GM21825 (cell line): ENCODE data around the gene IQCK.
"Not testable (repeated sequence)": the region's sequence is repeated elsewhere in the genome, so short reads cannot be mapped to it uniquely, and the experiment has no call there.

ENCODE experiments used
- ATAC-seq: cut with Tn5 transposase; IDR thresholded peaks from one replicate; pipeline ENCODE4 v1.9.1; 2021; ENCODE audit warnings: mild to moderate bottlenecking, moderate library complexity; ENCODE audit not compliant: unreplicated experiment

IQCK gene

GRCh38 chr16:19715566-19715965 is 2.5 kb upstream of the IQCK start:
- no peak for ATAC-seq

- ATAC-seq = no peak
Observed at GRCh38 chr16:19716183-19716582, 1.9 kb upstream of the IQCK start.

DNA sequence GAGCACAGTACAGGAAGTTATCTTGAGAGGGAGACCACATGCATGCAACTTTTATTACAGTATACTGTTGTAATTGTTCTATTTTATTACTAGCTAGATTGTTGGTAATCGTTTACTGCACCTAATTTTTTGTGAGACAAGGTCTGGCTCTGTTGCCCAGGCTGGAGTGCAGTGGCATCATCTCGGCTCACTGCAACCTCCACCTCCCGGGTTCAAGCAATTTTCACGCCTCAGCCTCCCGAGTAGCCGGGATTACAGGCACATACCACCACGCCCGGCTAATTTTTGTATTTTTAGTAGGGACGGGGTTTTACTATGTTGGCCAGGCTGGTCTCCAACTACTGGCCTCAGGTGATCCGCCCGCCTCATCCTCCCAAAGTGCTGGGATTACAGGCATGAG is 1.3 kb upstream of the IQCK start:
- ATAC-seq = not testable (repeated sequence)

GRCh38 chr16:19717314-19717713 is 757 bp upstream of the IQCK start:
- ATAC-seq = no peak

DNA sequence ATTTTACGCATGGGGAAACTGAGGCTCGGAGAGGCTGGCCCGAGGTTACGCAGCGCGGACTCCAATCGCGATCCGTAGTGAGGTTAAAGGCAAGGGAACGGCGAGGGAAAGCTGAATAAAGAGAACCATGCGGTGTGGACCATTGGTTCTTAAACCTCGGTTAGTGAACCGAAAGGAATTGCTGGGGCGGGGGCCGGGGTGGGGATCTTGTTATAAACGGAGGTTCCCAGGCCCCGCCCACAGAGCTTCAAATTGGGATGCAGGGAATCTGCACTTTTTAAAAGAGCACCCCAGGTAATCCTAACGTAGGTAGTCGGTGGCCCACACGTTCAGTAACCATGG is 524 bp downstream of the IQCK start:
- no peak for ATAC-seq

GRCh38 chr16:19722269-19722952 is 4.3 kb downstream of the IQCK start:
- no peak for ATAC-seq

GRCh38 chr16:19722981-19723380 is 4.9 kb downstream of the IQCK start:
- ATAC-seq = no peak

DNA sequence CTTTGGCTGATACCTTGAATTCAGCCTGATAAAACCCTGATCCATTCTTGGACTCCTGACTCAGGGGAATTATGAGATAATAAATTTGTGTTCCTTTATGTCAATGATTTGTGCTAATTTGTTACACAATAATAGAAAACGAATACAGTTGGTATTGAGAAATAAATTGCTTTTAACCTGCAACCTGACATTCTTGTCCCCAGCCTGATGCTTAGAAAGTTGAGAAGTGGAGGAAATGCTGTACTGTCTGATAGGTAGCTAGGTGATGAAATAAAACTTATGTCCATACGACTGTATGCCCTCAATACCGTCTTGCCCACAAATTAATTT is 10.5 kb downstream of the IQCK start:
- ATAC-seq = no peak

- no peak for ATAC-seq
Observed at GRCh38 chr16:19733551-19733950, 15.5 kb downstream of the IQCK start.

GRCh38 chr16:19735074-19735867 is 17.2 kb downstream of the IQCK start:
- no peak for ATAC-seq

GRCh38 chr16:19737306-19738038 is 19.4 kb downstream of the IQCK start:
- ATAC-seq = no peak

GRCh38 chr16:19741354-19741753 is 23.3 kb downstream of the IQCK start:
- ATAC-seq = no peak

- no peak for ATAC-seq
Observed at GRCh38 chr16:19743816-19744159, 25.7 kb downstream of the IQCK start.

- ATAC-seq = no peak
Observed at GRCh38 chr16:19744670-19745069, 26.6 kb downstream of the IQCK start.

GRCh38 chr16:19745286-19746010 is 27.4 kb downstream of the IQCK start:
- no peak for ATAC-seq

GRCh38 chr16:19746561-19746960 is 28.5 kb downstream of the IQCK start:
- no peak for ATAC-seq

DNA sequence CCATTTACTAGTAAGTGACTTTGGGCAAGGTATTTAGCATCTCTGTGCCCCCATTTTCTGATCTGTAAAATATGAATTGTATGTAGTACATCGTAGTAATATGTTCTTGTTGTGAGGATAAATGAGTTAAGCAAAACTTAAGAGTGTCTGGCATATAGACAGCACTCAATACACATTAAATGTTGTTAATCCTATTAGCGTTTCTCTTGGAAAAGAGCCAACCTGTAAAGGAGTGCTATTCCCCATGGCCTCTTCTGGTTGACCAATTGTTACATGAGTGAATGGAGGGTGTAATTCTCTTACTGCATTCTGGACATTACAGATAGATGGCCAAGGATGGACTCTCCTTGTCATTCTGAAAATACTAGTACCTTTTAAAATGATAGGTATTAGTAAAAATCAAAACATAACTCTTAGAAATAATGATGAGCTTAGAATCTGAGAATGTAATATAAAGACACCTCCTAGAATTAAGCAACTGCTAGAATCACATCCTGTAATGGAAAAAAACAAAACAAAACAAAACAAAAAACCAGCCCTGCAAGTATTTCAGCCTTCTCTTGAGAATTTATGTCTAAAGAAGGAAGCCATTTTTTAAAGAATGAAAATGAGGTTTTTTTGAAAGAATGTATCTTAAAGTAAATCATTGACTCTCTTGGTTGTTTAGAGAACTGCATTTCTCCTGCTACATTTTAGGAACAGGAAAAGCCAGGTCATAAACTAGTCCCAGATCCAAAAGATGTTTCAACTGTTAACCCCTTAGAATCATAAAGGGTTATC is 30.5 kb downstream of the IQCK start:
- ATAC-seq = no peak

DNA sequence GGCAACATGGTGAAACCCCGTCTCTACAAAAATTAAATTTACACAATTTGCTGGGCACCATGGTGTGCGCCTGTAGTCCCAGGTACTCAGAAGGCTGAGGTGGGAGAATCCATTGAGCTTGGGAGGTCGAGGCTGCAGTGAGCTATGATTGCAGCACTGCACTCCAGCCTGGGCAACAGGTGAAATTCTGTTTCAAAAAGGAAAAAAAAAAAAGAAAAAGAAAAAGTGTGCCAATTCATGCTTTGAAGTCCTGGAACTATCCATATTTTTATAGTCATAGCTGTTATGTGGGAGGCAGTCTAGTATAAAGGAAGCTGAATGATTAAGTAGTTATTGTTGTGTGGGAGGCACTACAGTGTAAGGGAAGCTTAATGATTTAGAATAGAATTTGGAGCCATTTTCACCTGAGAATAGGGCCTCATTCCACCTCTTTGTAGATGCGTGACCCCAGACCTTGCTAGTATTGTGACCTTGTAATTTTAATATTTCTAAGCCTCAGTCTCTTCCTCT is 31.6 kb downstream of the IQCK start:
- ATAC-seq = no peak

GRCh38 chr16:19751478-19752385 is 33.7 kb downstream of the IQCK start:
- ATAC-seq = no peak
